Fibroblast of upper back skin (primary cell): ENCODE data around the gene ELAC1.
"Not testable (repeated sequence)": the region's sequence is repeated elsewhere in the genome, so short reads cannot be mapped to it uniquely, and the experiment has no call there.

Source experiments
- DNase-seq: peaks from one replicate; pipeline ENCODE4 v3.0.0-alpha.2; 2013

The ELAC1 gene, protein sequence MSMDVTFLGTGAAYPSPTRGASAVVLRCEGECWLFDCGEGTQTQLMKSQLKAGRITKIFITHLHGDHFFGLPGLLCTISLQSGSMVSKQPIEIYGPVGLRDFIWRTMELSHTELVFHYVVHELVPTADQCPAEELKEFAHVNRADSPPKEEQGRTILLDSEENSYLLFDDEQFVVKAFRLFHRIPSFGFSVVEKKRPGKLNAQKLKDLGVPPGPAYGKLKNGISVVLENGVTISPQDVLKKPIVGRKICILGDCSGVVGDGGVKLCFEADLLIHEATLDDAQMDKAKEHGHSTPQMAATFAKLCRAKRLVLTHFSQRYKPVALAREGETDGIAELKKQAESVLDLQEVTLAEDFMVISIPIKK

GRCh38 chr18:50967714-50968661, at the start of gene ELAC1:
TSS of gene ELAC1 (plus strand) at chr18:50968040. CDS start at chr18:50974405, 6,365 bp downstream.
- DNase-seq = peak; percentile 74

DNA sequence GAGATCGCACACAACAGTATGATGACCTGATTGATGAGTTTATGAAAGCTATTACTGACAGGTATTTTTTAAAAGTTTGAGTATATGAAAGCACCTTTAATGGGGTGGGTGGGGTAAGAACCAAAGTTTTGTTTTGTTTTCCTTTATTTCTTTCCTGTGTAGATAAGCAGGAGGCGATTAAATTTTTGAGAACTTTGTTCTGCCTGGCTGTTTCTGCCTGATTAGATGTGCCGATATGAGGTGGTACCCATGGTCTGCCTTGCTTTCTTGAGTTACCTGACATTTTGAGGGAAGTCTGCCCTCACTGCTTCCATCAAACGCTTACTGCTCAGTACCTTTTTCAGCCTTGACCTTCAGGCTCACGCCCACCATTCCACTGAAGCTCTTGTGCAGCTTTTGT, 49.7 kb upstream of the ELAC1 start:
- no peak for DNase-seq

DNA sequence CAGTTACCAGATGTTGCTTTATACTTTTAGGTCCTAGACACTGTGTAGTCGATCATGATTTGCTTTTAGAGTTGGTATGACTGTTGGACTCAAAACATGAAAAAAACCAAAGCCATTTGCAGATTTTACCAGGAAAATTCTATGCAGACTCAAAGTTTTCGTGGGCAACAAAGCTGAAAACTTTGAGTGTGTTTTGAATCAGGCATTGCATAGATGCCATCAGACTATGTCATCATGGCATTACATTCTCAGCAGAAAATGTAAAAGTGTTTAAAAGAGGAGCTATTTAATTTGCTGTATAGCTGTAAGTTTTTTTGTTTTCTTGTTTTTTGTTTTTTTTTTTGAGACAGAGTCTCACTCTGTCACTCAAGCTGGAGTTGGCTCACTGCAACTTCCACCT, 43.5 kb upstream of the ELAC1 start:
- DNase-seq = peak; percentile 14

DNA sequence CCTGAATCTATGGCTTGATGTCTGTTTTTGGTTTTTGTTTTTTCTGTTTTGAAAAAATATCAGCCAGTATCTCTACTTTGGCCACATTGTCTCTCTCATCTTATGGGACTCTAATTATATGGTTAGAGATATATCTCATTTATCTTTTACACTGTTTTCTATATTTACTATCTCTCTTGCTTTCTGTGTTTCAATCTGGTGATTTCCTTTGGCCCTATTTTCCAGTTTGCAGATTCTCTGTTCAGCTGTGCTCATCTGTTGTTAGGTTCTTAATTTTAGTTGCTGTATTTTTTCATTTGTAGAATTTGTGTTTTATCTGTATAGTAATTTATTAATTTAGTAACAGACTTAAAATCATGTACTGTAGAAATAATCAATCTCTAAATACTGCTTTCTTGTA, 41.3 kb upstream of the ELAC1 start:
- DNase-seq = no peak

DNA sequence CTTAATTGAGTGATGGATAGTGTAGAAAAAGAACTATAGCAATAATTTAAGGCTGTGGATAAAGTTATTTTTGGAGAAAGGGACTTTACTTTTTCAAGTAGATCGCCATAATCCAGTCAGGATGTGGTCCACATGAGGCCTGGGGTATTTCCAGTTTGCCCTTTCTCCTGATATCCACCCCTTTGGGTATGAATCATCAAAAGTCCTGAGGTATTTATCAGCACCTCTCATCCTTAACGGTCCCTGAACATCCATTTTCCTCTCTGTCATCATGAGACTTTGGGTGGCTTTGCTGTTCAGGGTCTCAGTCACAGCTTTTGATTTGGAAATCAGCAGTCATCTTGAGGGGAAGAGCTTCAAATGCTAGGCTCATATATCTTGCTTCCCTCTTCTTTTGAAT, 39.3 kb upstream of the ELAC1 start:
- peak; percentile 16 for DNase-seq

DNA sequence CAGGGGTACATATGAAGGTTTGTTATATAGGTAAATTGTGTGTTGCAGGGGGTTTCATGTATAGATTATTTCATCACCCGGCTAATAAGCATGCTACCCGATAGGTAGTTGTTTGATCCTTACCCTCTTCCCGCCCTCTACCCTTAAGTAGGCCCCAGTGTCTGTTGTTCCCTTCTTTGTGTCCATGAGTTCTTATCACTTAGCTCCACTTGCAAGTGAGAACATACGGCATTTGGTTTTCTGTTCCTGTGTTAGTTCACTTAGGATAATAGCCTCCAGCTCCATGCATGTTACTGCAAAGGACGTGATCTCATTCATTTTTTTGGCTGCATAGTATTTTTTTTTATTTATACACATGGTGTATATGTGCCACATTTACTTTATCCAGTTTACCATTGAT, 34.2 kb upstream of the ELAC1 start:
- DNase-seq = no peak

DNA sequence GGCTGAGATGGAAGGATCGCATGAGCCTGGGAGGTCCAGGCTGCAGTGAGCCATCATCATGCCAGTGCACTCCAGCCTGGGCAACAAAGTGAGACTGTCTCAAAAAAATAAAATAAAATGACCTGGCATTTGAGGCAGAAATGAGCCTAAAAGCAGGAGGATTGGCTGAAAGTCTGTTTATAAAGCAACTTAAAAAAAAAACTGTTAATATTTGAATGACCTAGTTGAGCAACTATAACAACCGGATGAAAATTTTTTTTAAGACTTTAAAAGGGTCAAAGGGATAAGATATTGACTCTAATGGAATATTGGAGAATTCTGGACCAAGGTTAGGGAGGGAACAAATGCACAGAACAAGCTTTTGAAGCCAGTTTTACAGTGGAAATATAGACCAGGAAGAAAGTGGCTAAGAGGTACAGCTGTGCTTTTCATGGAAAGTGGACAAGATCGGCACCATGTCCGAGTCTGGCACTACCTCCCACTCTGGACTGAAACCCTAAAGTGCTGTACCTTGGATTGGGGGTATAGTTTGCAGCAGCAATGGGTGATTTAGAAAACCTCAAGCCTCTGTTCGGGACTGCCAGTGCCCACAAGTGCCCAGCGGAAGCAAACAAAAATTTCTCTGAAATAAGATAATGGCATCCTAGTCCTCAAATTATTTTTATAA, 33.2 kb upstream of the ELAC1 start:
- no peak for DNase-seq

DNA sequence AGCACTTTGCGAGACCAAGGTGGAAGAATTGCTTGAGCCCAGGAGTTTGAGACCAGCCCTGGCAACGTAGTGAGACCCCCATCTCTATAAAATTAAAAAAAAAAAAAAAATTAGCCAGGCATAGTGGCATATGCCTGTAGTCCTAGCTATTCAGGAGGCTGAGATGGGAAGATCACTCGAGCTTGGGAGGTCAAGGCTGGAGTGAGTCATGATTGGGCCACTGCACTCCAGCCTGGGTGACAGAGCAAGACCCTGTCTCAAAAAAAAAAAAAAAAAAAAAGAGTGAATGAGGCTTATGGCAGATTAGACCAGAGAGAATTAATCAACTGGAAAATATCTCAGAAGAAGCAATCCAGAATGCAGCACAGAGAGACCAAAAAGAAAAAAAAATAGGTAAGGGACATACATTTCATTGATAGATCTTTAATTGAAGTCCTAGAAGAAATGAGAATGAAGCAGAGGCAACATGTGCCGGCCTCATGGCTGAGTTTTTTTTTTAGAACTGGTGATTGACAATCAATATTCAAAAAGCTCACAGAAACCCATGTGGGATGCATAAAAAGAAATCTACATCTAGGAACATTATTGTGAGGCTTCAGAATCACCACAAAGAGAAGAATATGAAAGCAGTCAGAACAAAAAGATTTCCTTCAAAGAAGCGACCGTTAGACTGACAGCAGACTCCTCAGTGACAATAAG, 32.2 kb upstream of the ELAC1 start:
- no peak for DNase-seq

- no peak for DNase-seq
Observed at GRCh38 chr18:50937183-50937582, 30.7 kb upstream of the ELAC1 start.

- no peak for DNase-seq
Observed at GRCh38 chr18:50938912-50939311, 28.9 kb upstream of the ELAC1 start.

DNA sequence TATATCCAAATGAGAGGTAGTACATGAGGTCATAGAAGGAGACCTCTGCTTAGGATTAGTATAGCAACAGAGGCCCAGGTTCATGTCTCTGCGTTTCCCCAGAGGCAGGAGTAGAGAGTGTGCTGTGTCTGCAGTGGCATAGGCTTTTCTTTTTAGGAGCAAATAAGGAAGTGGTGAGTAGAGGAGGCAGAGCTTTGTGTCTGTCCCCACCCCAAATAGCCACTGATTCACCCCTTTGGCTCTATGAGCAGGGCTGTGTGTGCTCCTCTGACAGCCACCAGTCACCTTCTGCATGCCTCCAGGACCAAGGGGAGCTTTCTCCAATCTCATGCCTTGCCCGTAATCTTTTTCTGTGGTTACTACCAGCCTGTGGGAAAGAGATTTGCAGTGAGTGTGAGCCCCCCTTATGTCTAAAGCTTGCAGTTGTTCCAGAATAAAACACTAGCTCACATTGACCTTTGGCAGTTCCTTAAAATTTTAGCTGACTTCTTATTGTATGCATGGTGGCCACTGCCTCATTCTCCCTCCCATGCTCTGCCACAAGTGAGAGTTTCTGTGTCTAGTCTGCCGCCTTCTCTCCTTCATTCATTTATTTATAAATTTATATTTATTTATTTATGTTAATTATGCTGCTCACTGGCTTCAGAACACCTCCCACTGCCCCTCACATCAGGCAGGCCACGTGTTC, 23.5 kb upstream of the ELAC1 start:
- DNase-seq = no peak

- DNase-seq = not testable (repeated sequence)
Observed at GRCh38 chr18:50945918-50946317, 21.9 kb upstream of the ELAC1 start.

GRCh38 chr18:50947899-50948298, 19.9 kb upstream of the ELAC1 start:
- DNase-seq = peak; percentile 21

GRCh38 chr18:50949185-50949584, 18.7 kb upstream of the ELAC1 start:
- no peak for DNase-seq

- DNase-seq = no peak
Observed at GRCh38 chr18:50950626-50951025, 17.2 kb upstream of the ELAC1 start.

DNA sequence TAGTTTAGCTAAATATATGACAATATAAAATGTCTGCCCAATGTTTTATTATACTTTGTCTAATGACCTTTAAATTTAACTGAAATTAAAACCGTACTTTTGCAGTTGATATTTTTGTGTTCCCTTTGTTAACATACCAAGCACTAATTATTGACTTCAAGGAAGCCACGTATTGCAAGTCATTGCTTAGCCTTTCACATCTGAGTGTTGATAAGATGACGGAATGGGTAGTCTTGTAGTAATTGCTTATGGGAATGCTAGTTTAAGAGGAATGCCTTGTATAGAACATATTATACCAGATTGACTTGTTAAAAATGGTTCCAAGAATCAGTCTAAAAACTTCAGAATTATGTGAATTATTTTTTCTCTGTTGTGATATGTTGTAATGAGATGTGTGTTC, 14.0 kb upstream of the ELAC1 start:
- no peak for DNase-seq

- no peak for DNase-seq
Observed at GRCh38 chr18:50955253-50955652, 12.6 kb upstream of the ELAC1 start.

- DNase-seq = no peak
Observed at GRCh38 chr18:50956116-50956515, 11.7 kb upstream of the ELAC1 start.

- no peak for DNase-seq
Observed at GRCh38 chr18:50961974-50962373, 5.9 kb upstream of the ELAC1 start.

DNA sequence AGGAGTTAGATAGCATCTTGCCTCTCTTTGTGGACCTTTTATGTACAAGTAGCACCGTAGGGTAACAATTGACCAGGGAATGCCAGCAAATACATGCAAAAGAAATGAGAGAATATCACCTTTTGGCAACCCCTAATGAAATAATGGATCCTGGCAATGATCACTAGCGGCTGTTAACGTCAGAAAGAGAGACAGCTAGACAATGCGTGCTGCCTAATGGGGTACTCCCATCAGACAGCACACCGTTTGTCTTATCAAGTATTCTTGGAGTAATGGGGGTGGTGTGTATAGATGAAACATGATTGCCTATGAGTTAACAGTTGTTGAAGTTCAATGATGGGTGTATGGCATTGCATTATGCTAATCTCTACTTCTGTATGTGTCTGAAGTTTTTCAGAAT, 1.6 kb downstream of the ELAC1 start:
- DNase-seq = no peak

DNA sequence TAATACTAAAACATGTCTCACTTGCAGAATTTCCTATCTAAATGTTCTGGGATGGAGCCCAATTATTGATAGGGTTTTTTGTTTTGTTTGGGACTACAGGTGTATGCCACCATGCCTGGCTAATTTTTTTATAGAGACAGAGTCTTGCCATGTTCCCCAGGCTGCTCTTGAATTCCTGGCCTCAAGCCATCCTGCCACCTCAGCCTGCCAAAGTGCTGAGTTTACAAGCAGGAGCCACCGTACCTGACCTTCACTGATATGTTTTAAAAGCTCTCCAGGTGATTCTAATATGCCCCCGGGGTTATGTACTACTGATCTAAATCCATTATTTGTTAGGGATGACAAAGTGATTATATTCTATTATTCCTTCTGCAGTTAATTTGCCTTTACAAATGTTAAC, 2.2 kb downstream of the ELAC1 start:
- DNase-seq = no peak

GRCh38 chr18:50972404-50972803, 4.6 kb downstream of the ELAC1 start:
- DNase-seq = not testable (repeated sequence)
